Mucosa of descending colon (tissue), 3 donors: ENCODE results near the gene RAB27B. TPM values are rescaled to one million over a fixed set of nuclear protein-coding genes. Genes with fewer than 3 reads are reported as not detected.
A peak's percentile ranks its signal among the peaks of the same experiment; 100 is the strongest.

Experiments
- ATAC-seq: fragments of 200-7000 bp; cut with Tn5 transposase; one replicate; pipeline ENCODE4 v1.9.1; 2020; ENCODE audit warnings: mild to moderate bottlenecking, moderate library complexity
- DNase-seq, 3 donors: peaks; one replicate each; pipeline ENCODE4 v3.0.0-alpha.2; 2020
- H3K36me3 ChIP-seq: fragments of 200-600 bp; one replicate; pipeline ENCODE4 v1.8.0; 2021; ENCODE audit warnings: low read depth, mild to moderate bottlenecking
- H3K4me1 ChIP-seq: fragments of 200-600 bp; one replicate; pipeline ENCODE4 v1.8.0; 2021; ENCODE audit warnings: low read depth, mild to moderate bottlenecking
- H3K4me3 ChIP-seq: fragments of 200-600 bp; one replicate; pipeline ENCODE4 v1.8.0; 2021; ENCODE audit warnings: mild to moderate bottlenecking
- H3K9me3 ChIP-seq: fragments of 200-600 bp; one replicate; pipeline ENCODE4 v1.8.0; 2021; ENCODE audit warnings: mild to moderate bottlenecking
- CTCF ChIP-seq: fragments of 200-600 bp; IDR thresholded peaks from one replicate; pipeline ENCODE4 v1.8.0; 2022; ENCODE audit warnings: antibody characterized with exemption, mild to moderate bottlenecking
- intact Hi-C, 2 donors: fragments of 100-400 bp; cut with DNase I in 1 of 2; cut with micrococcal nuclease in 1 of 2; formaldehyde crosslinking; loops; one replicate each; pipeline versions ENCODE4 v1.11.0 to v1.11.1; 2022; cut with DNase I, micrococcal nuclease
- total RNA-seq, 3 donors: library from RNA; stranded (reverse); fragmentation: NEBNext Ultra II Directional in 2 of 3; extraction: Animal tissue kit (Norgen Biotek cat#: 25700) in 2 of 3; gene quantifications; one replicate each; pipeline versions ENCODE4 v1.2.1 to v1.2.4, GENCODE V29; 2021 to 2023
- donor health status: DM: no; HTN: no; CAD: no; lungs with moderate emphysema.
- donor health status: DM: no; HTN: no; CAD: no.
- donor health status: DM: no; HTN: yes; CAD: no.

The RAB27B gene
- total RNA-seq, 3 donors from 2014 or later: 3.3 to 14.9 (median 10.6) TPM

GRCh38 chr18:54879691-54880090 is 51.4 kb downstream of the RAB27B start:
- no peak for ATAC-seq
- intact Hi-C loops: no loop called here

GRCh38 chr18:54880395-54881105 is 52.3 kb downstream of the RAB27B start:
- Histone ChIP-seq H3K36me3 (no peaks in the 10 kb centered on the region), H3K9me3 (no peaks in the 10 kb centered on the region), H3K4me1 (no peaks in the 10 kb centered on the region), H3K4me3 (no peak overlapping the region)
- peak; percentile 76 for ATAC-seq
- TF ChIP-seq CTCF: no peak
- DNase-seq: no peak
- intact Hi-C loops: no loop called here

More at GRCh38 chr18:54879691-54880090, 51.4 kb downstream of the RAB27B start:
- H3K36me3 ChIP-seq: no peaks in the 10 kb centered on the region
- no peaks in the 10 kb centered on the region for H3K9me3 ChIP-seq
- no peak for DNase-seq
- TF ChIP-seq CTCF: no peak
- no peak overlapping the region for H3K4me3 ChIP-seq
- H3K4me1 ChIP-seq: no peaks in the 10 kb centered on the region

- DNase-seq: no peak
- no peak for TF ChIP-seq CTCF
- ATAC-seq: no peak
- Histone ChIP-seq H3K4me1 (no peaks in the 10 kb centered on the region), H3K9me3 (no peaks in the 10 kb centered on the region), H3K4me3 (no peak overlapping the region), H3K36me3 (no peaks in the 10 kb centered on the region)
- intact Hi-C loops: no loop called here
These were observed 53.0 kb downstream of the RAB27B start for GRCh38 chr18:54881229-54881768.

GRCh38 chr18:54882318-54882717 is 54.0 kb downstream of the RAB27B start:
- DNase-seq: no peak
- H3K4me3 ChIP-seq: no peak overlapping the region
- no peaks in the 10 kb centered on the region for H3K36me3 ChIP-seq
- no peak for TF ChIP-seq CTCF
- no peaks in the 10 kb centered on the region for H3K9me3 ChIP-seq
- no peak for ATAC-seq
- H3K4me1 ChIP-seq: no peaks in the 10 kb centered on the region
- intact Hi-C loops: no loop called here

DNA sequence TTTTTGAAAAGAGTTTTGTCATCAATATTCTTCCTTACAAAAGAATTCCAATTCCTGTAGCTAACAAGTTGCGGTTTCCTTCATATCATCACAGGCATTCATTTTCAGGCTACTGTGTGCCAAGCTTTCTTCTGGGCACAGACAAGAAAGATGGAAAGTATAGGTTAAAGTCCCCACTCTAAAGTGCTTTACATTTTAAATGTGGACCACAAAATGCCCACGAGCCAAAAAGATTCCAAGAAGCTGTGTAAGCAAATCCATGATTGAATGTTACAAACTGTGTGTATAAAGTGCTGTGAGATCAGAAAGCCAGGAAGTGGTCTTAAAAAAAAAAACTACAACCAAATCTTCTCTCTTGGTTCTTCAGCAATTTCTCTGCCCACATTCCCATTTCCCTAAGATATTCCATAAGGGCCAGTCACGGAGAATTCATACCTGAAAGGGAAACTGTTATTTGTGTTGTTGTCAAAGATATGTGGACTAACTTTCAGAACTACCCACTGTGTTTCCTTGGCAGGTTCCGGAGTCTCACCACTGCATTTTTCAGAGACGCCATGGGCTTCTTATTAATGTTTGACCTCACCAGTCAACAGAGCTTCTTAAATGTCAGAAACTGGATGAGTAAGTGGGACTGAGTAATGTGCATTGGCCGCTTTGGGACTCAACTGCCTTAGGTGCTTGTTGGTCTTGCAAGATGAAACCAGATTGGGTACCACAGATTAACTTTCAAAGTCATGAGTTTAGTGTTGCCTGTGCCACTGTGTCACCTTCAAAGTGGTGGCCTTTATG is 55.7 kb downstream of the RAB27B start:
- Histone ChIP-seq H3K36me3 (no peaks in the 10 kb centered on the region), H3K4me1 (no peaks in the 10 kb centered on the region), H3K9me3 (no peaks in the 10 kb centered on the region), H3K4me3 (no peak overlapping the region)
- ATAC-seq: no peak
- intact Hi-C loops: no loop called here
- no peak for TF ChIP-seq CTCF
- no peak for DNase-seq
